GM12801 (cell line): ENCODE data around the gene P2RX6.

Experiments
- CTCF ChIP-seq: IDR thresholded peaks from one replicate; pipeline ENCODE4 v1.5.1; 2011; ENCODE audit warnings: control low read depth; ENCODE audit not compliant: insufficient read length; ENCODE audit errors: extremely low read depth

Gene P2RX6

GRCh38 chr22:21070690-21071615 lies 56.0 kb downstream of the P2RX6 start:
- no peak for TF ChIP-seq CTCF

GRCh38 chr22:21073023-21073422 lies 58.1 kb downstream of the P2RX6 start:
- TF ChIP-seq CTCF, result no peak

GRCh38 chr22:21073482-21073881 lies 58.5 kb downstream of the P2RX6 start:
- no peak for TF ChIP-seq CTCF

GRCh38 chr22:21074102-21074715 lies 59.2 kb downstream of the P2RX6 start:
- TF ChIP-seq CTCF, result no peak

- no peak for TF ChIP-seq CTCF
Measured at GRCh38 chr22:21075516-21076138, 60.7 kb downstream of the P2RX6 start.

GRCh38 chr22:21076912-21077625 lies 62.1 kb downstream of the P2RX6 start:
- no peak for TF ChIP-seq CTCF
